SU-DHL-6 (cell line): ENCODE results near the gene GRIA1.

Experiments
- CTCF ChIP-seq: fragments of 200-600 bp; sonication (generic); IDR thresholded peaks from one replicate; pipeline ENCODE4 v1.5.1; 2017; ENCODE audit warnings: antibody characterized with exemption, mild to moderate bottlenecking, low read length, moderate library complexity; ENCODE audit not compliant: insufficient read depth, poor library complexity, severe bottlenecking
- EZH2phosphoT487 ChIP-seq: fragments of 200-600 bp; sonication (generic), shearing (Covaris generic); conservative IDR thresholded peaks from 2 replicates; pipeline ENCODE4 v1.6.1; 2018; ENCODE audit warnings: mild to moderate bottlenecking, antibody characterized with exemption, low read length, moderate library complexity, mixed read lengths

- no peak for TF ChIP-seq CTCF
- TF ChIP-seq EZH2phosphoT487, result no peak
These were observed 292.3 kb downstream of the GRIA1 start for GRCh38 chr5:153782589-153783361.
